ENCODE data around the gene RNF26. TPM values are rescaled to one million over a fixed set of nuclear protein-coding genes. Genes with fewer than 3 reads are reported as not detected.
A peak's percentile ranks its signal among the peaks of the same experiment; 100 is the strongest.

RNF26 gene
- total RNA-seq, 1 experiment from 2014 or later, result 6.1 TPM

DNA sequence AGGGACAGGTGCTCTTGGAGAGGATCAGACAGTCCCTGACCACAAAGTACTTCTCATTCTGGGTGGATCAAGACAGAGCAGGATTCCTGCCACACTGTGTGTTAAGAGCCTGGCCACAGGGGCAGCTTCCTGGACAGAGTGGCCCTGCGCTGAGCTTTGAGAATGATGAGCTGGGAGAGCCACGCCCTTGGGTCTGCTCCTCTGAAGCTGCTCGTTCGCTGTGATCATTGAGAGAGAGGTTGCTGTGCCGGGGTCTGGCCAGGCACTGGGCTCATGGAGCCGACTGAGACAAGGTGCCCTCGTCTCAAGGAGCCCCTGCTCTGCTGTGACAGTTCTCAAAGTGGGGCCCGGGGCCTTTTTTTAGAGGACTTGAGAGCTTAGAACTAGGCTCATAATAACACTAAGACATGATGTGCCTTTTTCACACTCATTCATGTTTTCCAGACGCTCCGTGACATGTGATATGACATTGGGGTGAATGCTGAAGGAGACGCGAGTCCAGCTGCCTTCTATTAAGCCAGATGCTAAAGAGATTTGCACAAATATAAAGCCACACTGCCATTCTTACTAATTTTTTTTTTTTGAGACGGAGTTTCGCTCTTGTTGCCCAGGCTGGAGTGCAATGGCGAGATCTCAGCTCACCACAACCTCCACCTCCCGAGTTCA lies 13.7 kb downstream of the RNF26 start:
- DNase-seq (ENCODE audit: extremely low read depth, low read depth), result no peak

DNA sequence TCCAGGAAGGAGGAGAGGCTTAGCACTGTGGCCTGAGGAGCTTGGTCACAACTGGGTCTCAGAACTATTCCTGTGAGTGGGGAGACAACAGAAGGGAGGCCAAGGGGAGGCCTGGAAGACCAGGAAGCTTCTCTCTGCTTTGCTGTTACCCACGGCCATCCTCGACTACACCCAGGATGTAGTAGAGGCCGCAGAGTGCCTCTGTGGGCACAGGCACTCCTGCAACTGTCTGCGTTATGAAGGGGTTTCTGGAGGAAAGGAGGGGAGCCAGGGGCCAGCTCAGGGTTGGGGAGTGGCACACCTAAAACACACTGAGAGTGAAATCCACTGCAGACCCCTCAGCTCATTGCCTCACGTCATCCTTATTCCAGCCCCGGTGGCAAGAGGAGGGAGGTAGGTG lies 16.0 kb downstream of the RNF26 start:
- no peak for DNase-seq (ENCODE audit: extremely low read depth, low read depth)

GRCh38 chr11:119351232-119351631 lies 16.9 kb downstream of the RNF26 start:
- DNase-seq (ENCODE audit: extremely low read depth, low read depth), result no peak

- no peak for DNase-seq (ENCODE audit: extremely low read depth, low read depth)
These were observed 18.5 kb downstream of the RNF26 start for GRCh38 chr11:119352857-119353260.

- no peak for DNase-seq (ENCODE audit: extremely low read depth, low read depth)
These were observed 20.9 kb downstream of the RNF26 start for GRCh38 chr11:119355091-119355843.

GRCh38 chr11:119356349-119357031 lies 22.2 kb downstream of the RNF26 start:
- DNase-seq (ENCODE audit: extremely low read depth, low read depth), result peak; percentile 73

- DNase-seq (ENCODE audit: extremely low read depth, low read depth), result no peak
These were observed 22.7 kb downstream of the RNF26 start for GRCh38 chr11:119357074-119357473.

- DNase-seq (ENCODE audit: extremely low read depth, low read depth), result no peak
These were observed 25.3 kb downstream of the RNF26 start for GRCh38 chr11:119359365-119360214.

- no peak for DNase-seq (ENCODE audit: extremely low read depth, low read depth)
These were observed 26.9 kb downstream of the RNF26 start for GRCh38 chr11:119361056-119361787.

DNA sequence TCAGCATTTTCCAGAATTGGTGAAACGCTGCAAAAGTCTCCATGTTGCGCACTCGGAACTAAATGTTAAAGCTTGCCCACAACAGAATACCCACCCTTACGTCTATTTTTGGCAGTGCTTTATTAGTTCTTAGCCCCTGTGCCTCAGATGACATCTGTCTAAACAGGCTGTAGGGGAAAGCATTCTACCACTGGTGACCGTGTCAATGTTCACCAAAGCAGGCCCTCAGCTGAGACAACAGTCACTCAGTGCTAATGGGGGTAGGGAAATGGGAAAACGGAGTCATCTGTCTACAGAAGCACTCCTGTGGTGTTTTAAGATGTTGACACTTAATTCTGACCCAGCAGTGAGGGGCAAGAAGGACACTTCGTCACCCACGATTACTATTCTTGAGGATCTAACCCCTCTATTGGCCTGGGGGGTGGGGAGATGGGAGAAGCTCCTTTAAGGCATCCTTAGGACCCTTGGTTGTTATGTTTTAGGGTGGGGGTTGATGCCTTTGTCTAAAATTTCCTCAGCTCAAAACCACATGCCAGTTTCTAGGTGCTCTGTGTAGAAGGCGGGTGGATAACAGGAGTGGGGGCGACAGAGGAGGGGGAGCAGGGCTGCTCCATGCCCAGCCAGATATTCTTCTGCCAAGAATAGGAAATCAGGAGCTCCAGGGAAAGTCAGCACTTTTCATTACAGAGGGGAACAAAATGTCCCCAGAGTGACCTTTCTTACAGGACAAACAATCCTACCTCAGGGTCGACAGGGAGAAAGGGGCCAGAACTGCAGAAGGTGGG lies 27.8 kb downstream of the RNF26 start:
- no peak for DNase-seq (ENCODE audit: extremely low read depth, low read depth)

DNA sequence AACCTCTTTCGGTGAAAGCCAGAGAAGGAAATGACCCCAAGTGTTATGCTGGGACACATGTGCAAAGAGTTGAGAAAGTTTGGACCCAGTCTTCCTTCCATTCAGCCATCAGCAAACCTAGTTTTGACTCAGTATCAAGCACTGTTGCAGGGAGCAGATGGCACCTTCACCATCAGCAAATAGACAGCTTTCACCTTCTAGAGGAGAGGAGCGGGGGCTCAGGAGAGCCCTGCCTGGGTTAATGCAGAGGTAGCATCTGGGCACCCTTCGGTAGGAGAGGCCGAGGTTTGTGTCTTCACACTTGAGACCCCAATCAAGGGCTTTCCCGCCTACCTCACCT lies 28.4 kb downstream of the RNF26 start:
- DNase-seq (ENCODE audit: extremely low read depth, low read depth), result no peak

GRCh38 chr11:119363081-119363850 lies 28.9 kb downstream of the RNF26 start:
- no peak for DNase-seq (ENCODE audit: extremely low read depth, low read depth)

GRCh38 chr11:119363851-119364590 lies 29.7 kb downstream of the RNF26 start:
- DNase-seq (ENCODE audit: extremely low read depth, low read depth), result peak; percentile 32

GRCh38 chr11:119365071-119365591 lies 30.8 kb downstream of the RNF26 start:
- DNase-seq (ENCODE audit: extremely low read depth, low read depth), result no peak

DNA sequence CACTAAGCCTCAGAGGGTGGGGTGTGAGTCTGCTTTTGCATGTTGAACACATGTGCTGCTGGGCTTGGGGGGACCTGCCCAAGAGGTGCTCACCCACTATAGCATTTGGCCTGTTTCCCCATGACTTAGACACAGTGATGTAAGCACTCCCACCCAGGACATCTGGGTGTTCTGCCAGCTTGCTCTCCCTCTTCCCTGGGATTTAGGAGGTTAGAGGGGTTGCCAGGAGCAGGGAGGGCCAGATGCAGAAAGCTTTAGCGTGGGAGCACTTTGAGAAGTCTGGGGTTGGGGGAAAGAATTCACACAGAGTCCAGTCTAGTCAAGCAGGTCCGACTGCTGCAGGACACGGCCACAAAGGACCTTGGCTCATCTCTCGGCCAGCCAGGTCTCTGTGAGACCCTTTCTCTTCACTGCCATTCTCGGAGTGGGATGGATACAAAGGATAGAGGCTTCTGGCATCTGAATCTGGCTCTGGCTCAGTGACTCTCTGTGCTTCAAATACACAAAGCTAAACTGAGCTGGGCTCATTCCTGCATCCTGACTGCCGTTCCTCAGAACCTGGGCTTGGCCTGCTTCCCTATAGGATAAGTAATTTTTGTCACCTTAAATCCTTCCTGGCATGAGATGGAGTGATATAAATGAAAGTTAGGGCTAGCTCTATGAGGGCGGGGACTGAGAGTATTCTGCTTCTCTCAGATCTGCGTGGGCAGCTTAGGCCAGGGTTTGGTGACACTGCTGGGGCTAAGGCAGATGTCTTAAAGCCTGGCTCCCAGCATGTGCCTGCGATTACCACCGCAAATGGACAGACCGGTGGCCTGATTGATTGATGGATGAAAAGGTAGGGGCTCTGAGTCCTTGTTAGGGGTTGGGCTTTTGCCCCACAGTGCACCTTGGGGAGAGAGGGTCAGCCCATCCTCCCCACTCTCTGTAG lies 32.6 kb downstream of the RNF26 start:
- DNase-seq (ENCODE audit: extremely low read depth, low read depth), result no peak

- DNase-seq (ENCODE audit: extremely low read depth, low read depth), result no peak
These were observed 33.4 kb downstream of the RNF26 start for GRCh38 chr11:119367661-119368120.
